ENCODE results near the gene RPS6KA1.

- no peak for TF ChIP-seq POLR2AphosphoS5 (IDR thresholded peaks at IDR 0.05; ENCODE audit: low read depth, low read length)
- TF ChIP-seq TAF1 (IDR thresholded peaks at IDR 0.05; ENCODE audit: borderline replicate concordance, insufficient read depth, low read length): no peak
- TF ChIP-seq, protein P1, sequence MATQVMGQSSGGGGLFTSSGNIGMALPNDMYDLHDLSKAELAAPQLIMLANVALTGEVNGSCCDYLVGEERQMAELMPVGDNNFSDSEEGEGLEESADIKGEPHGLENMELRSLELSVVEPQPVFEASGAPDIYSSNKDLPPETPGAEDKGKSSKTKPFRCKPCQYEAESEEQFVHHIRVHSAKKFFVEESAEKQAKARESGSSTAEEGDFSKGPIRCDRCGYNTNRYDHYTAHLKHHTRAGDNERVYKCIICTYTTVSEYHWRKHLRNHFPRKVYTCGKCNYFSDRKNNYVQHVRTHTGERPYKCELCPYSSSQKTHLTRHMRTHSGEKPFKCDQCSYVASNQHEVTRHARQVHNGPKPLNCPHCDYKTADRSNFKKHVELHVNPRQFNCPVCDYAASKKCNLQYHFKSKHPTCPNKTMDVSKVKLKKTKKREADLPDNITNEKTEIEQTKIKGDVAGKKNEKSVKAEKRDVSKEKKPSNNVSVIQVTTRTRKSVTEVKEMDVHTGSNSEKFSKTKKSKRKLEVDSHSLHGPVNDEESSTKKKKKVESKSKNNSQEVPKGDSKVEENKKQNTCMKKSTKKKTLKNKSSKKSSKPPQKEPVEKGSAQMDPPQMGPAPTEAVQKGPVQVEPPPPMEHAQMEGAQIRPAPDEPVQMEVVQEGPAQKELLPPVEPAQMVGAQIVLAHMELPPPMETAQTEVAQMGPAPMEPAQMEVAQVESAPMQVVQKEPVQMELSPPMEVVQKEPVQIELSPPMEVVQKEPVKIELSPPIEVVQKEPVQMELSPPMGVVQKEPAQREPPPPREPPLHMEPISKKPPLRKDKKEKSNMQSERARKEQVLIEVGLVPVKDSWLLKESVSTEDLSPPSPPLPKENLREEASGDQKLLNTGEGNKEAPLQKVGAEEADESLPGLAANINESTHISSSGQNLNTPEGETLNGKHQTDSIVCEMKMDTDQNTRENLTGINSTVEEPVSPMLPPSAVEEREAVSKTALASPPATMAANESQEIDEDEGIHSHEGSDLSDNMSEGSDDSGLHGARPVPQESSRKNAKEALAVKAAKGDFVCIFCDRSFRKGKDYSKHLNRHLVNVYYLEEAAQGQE (IDR thresholded peaks at IDR 0.05; ENCODE audit: insufficient read depth in 1 of 2, low read depth in 2 of 2, low read length in 2 of 2): no peak
- no peak for TF ChIP-seq SIN3A (IDR thresholded peaks at IDR 0.05; ENCODE audit: borderline replicate concordance, insufficient read depth, low read length)
- TF ChIP-seq FOXP2 (optimal IDR thresholded peaks at IDR 0.05; ENCODE audit: borderline replicate concordance, extremely low read depth, extremely low read length, insufficient read depth): no peak
These were observed 74.3 kb downstream of the RPS6KA1 start for GRCh38 chr1:26603856-26604255.
